ENCODE measurements around the gene CHD6.

DNA sequence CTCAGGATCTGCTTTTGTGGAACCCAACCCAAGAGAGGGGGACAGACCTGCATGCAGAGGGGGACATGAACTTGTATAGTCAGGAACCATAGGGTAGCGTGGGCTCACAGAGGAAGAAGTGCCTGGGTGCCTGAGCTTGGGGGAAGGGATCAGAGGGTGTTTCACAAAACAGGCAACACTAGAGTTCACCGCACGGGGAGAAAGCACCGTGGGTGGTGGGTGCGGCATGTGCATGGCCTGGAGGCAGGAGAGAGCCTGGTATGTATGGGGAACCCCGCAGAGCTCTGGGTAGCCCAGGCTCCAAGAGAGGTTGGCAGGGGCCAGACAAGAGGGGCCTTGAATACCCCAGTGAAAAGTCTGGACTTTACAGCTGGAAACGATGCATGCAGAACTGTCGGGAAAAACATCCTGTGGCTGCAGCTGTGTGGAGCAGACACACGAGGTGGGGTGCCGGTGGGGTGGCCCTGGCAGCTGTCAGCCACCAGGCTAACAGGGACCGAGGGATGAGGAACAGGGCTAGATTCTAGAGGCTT is 244.9 kb downstream of the CHD6 start:
- no peak for TF ChIP-seq SPI1 (IDR thresholded peaks at IDR 0.05; ENCODE audit: low read depth, low read length)
- no peak for TF ChIP-seq POLR2AphosphoS5 (IDR thresholded peaks at IDR 0.05; ENCODE audit: low read depth, low read length)
- TF ChIP-seq POLR2A (IDR thresholded peaks at IDR 0.05; ENCODE audit: low read depth, low read length): no peak
- TF ChIP-seq POU2F2 (IDR thresholded peaks at IDR 0.05; ENCODE audit: low read depth, low read length): no peak
- no peak for TF ChIP-seq TAF1 (IDR thresholded peaks at IDR 0.05; ENCODE audit: low read depth, low read length)
- TF ChIP-seq PAX5 (IDR thresholded peaks at IDR 0.05; ENCODE audit: insufficient read depth, low read length, severe bottlenecking): no peak

All from GM12891 (cell line).